Karpas-422 (cell line): ENCODE measurements around the gene TRAM2. TPM values are rescaled to one million over a fixed set of nuclear protein-coding genes. Genes with fewer than 3 reads are reported as not detected.

Experiments
- DNase-seq: peaks from one replicate; pipeline ENCODE4 v3.0.0-alpha.2; 2015
- H2AFZ ChIP-seq: fragments of 200-600 bp; sonication (generic); 2 replicates; pipeline ENCODE4 v1.6.1; 2014; ENCODE audit warnings: antibody characterized with exemption, low read length, mixed read lengths
- H3K27ac ChIP-seq: fragments of 200-600 bp; sonication (generic); 2 replicates; pipeline ENCODE4 v1.5.1; 2014; ENCODE audit warnings: mild to moderate bottlenecking, low read length, moderate library complexity
- H3K27me3 ChIP-seq: fragments of 200-600 bp; sonication (generic); 2 replicates; pipeline ENCODE4 v1.6.1; 2014; ENCODE audit warnings: low read length, mixed read lengths
- H3K36me3 ChIP-seq: fragments of 200-600 bp; sonication (generic); 2 replicates; pipeline ENCODE4 v1.6.1; 2014; ENCODE audit warnings: low read length, mixed read lengths; ENCODE audit not compliant: insufficient read depth
- H3K4me1 ChIP-seq: fragments of 200-600 bp; sonication (generic); 2 replicates; pipeline ENCODE4 v1.6.1; 2014; ENCODE audit warnings: mild to moderate bottlenecking, low read length, mixed read lengths
- H3K4me2 ChIP-seq: fragments of 200-600 bp; sonication (generic); 2 replicates; pipeline ENCODE4 v1.6.1; 2014; ENCODE audit warnings: low read length, low read depth, mild to moderate bottlenecking; ENCODE audit not compliant: poor library complexity, severe bottlenecking
- H3K4me3 ChIP-seq: fragments of 200-600 bp; sonication (generic); 2 replicates; pipeline ENCODE4 v1.5.1; 2014; ENCODE audit warnings: mild to moderate bottlenecking, antibody characterized with exemption, low read length, mixed read lengths
- H3K79me2 ChIP-seq: fragments of 200-600 bp; sonication (generic); 2 replicates; pipeline ENCODE4 v1.6.1; 2014; ENCODE audit warnings: mild to moderate bottlenecking, low read length, mixed read lengths
- H3K9ac ChIP-seq: fragments of 200-600 bp; sonication (generic); 2 replicates; pipeline ENCODE4 v1.6.0; 2014; ENCODE audit warnings: low read length
- H3K9me2 ChIP-seq: fragments of 200-600 bp; sonication (generic), shearing (Covaris generic); replicated peaks from 2 replicates; pipeline ENCODE4 v1.6.0; 2014; ENCODE audit warnings: mild to moderate bottlenecking, low read length, moderate library complexity; ENCODE audit not compliant: insufficient read depth
- H3K9me3 ChIP-seq: fragments of 300-700, 200-600 bp; sonication (generic); 2 replicates; pipeline ENCODE4 v1.6.1; 2014; ENCODE audit warnings: low read length, mixed read lengths
- H4K20me1 ChIP-seq: fragments of 200-600 bp; sonication (generic); 2 replicates; pipeline ENCODE4 v1.6.1; 2014; ENCODE audit warnings: mild to moderate bottlenecking, antibody characterized with exemption, low read length, low read depth; ENCODE audit not compliant: insufficient read depth
- total RNA-seq: library from RNA; depleted of rRNA; stranded (reverse); fragments of >200 nt; shearing (Covaris generic); gene quantifications from 2 replicates; pipeline ENCODE4 v1.2.3, GENCODE V29; 2014; ENCODE audit warnings: low replicate concordance

Gene TRAM2
- total RNA-seq, 1 experiment from 2014 or later, result 24.1 TPM

DNA sequence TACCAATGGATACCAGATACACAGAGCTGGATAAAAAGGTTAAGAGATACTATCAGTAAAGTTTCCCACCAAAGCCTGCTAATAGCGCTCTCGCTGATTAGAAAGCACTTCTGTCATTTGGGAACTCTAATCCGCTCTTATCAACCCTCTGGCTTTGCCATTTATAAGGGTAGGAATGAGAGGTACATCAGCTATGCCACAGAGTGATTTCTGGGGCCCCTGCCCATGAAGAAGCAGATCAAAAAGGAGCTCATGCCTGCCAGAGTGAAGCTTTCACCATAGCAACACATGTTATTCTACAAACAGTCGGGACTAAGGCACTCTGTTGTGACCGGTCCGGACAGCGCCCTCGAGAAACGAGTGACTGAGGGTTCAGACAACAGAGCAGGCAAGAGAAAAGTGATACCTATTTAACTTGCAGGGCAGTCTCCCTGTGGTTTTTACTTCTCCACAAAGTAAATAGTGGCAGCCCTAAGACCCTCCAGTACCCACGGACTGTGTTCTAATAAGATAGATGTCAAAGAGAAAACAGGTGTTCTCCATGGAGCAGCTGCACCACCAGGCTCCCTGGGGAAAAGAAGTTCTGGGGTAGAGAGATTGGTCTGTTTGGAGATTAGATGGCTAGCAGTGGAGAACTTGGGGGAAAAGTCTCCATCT, 5.6 kb downstream of the TRAM2 start:
- Histone ChIP-seq H3K9me2 (no peaks in the 10 kb centered on the region), H4K20me1 (peaks cover 82% of the 10 kb centered on the region), H3K4me1 (peaks cover 88% of the 10 kb centered on the region), H3K4me3 (no peak overlapping the region), H3K79me2 (peaks cover 100% of the 10 kb centered on the region), H2AFZ (no peak overlapping the region), H3K9me3 (no peaks in the 10 kb centered on the region), H3K27me3 (no peaks in the 10 kb centered on the region), H3K27ac (0 out of 2 replicates have a peak overlapping the region, but pooled peaks have one; percentile 22), H3K36me3 (no peaks in the 10 kb centered on the region), H3K9ac (no peak overlapping the region), H3K4me2 (peak overlapping the region; percentile 10)
- DNase-seq, result no peak

DNA sequence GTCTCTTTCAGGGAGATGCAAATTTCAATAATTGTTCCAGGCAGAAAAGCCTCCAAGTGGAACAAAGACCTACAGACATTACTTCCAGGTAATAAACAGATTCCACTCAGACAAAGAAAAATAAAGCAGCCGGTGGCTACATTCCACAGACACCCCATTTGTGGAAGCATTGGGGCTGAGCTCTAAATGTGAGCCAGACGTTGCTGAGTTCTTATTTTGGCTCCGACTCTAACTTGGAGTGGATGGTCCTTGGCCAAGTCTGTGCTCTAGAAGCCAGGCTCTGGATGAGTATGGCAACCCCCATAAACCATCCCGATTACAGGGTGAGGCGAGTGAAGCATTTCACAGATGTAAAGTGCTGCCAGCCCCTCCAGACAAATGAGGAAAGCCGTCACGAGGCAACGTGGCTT, 6.6 kb downstream of the TRAM2 start:
- Histone ChIP-seq H2AFZ (no peak overlapping the region), H3K4me3 (no peak overlapping the region), H3K4me2 (peak overlapping the region; percentile 23), H4K20me1 (peaks cover 81% of the 10 kb centered on the region), H3K9me3 (no peaks in the 10 kb centered on the region), H3K4me1 (peaks cover 88% of the 10 kb centered on the region), H3K36me3 (no peaks in the 10 kb centered on the region), H3K9me2 (no peaks in the 10 kb centered on the region), H3K9ac (no peak overlapping the region), H3K27me3 (no peaks in the 10 kb centered on the region), H3K79me2 (peaks cover 100% of the 10 kb centered on the region), H3K27ac (peak overlapping the region; percentile 45)
- DNase-seq, result no peak

DNA sequence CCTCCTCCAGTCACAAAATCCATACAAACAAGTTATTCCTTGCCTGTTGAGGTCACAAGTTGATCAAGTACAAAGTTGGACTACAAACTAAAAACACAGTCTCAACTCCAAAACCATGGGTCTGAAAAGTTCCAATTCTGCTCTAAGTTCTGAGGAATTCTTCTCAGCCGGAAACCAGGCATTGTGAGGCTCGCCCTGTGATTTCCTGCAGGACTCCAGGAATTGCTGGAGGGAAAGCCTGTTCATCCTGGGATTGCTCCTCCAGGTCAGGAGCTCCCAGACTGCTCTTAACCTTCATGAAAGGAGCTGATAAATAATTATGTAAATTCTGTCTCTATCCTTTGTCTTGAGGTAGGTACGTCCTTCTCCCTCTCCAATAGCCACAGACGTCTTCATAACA, 8.5 kb downstream of the TRAM2 start:
- Histone ChIP-seq H3K4me1 (peaks cover 73% of the 10 kb centered on the region), H3K27me3 (no peaks in the 10 kb centered on the region), H3K27ac (no peak overlapping the region), H3K9ac (no peak overlapping the region), H3K9me3 (no peaks in the 10 kb centered on the region), H3K79me2 (peaks cover 100% of the 10 kb centered on the region), H3K36me3 (no peaks in the 10 kb centered on the region), H2AFZ (no peak overlapping the region), H3K4me3 (no peak overlapping the region), H4K20me1 (peaks cover 74% of the 10 kb centered on the region), H3K4me2 (no peak overlapping the region), H3K9me2 (no peaks in the 10 kb centered on the region)
- DNase-seq, result no peak

DNA sequence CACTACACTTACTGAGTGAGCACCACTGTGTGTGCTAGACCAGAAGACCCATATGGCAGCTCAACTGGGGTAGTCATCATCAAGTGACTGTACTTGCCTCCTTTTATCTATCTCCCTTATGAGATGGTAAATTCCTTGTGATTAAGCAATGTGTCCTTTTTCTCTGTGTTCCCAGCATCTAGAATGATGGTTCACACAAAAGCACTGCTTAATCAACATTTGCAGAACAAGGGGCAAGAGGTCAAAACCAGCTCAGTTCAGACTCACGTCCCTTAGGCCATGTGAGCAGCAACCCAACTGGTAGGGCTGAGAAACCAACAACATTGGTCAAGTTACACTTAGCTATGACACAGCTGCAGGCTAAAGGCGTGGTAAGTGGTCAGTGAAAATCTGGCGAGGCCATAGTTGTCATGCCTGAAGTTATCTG, 10.0 kb downstream of the TRAM2 start:
- no peaks in the 10 kb centered on the region for H3K36me3 ChIP-seq
- peaks cover 100% of the 10 kb centered on the region for H3K79me2 ChIP-seq
- no peak overlapping the region for H3K4me3 ChIP-seq
- no peak overlapping the region; the same call in 1 of the 2 replicates for H3K9ac ChIP-seq
- peak overlapping the region; percentile 13 for H3K4me2 ChIP-seq
- no peak for DNase-seq
- no peaks in the 10 kb centered on the region for H3K9me2 ChIP-seq
- peak overlapping the region; percentile 46; the same call in 1 of the 2 replicates for H3K27ac ChIP-seq
- peaks cover 73% of the 10 kb centered on the region for H4K20me1 ChIP-seq
- peaks cover 61% of the 10 kb centered on the region for H3K4me1 ChIP-seq
- no peaks in the 10 kb centered on the region for H3K27me3 ChIP-seq
- H3K9me3 ChIP-seq, result no peaks in the 10 kb centered on the region
- no peak overlapping the region for H2AFZ ChIP-seq

DNA sequence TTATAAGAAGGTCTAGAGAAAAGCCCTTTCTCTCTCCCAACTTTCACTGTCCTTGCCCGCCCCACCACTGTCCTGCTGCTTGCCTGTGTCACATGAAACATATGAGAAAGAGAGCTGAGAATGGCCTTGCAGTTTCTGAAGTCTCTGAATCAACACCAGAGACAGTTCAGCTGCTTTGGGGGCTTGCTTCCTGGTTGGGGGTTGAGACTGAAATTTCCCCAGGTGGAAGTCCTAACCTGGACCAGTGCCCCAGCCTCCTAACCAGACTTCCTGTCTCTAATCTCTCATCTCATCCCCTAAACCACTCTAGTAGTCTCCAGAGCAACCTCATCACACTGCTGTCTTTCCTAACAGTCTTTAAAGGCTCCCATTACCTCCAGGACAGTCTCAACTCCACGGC, 10.7 kb downstream of the TRAM2 start:
- Histone ChIP-seq H3K36me3 (no peaks in the 10 kb centered on the region), H3K9me2 (no peaks in the 10 kb centered on the region), H3K4me1 (peaks cover 54% of the 10 kb centered on the region), H3K27me3 (no peaks in the 10 kb centered on the region), H3K9me3 (no peaks in the 10 kb centered on the region), H3K27ac (peak overlapping the region; percentile 46; the same call in 1 of the 2 replicates), H3K9ac (peak overlapping the region; percentile 24; the same call in 1 of the 2 replicates), H2AFZ (no peak overlapping the region), H3K79me2 (peaks cover 97% of the 10 kb centered on the region), H4K20me1 (peaks cover 67% of the 10 kb centered on the region), H3K4me2 (peak overlapping the region; percentile 13), H3K4me3 (no peak overlapping the region)
- DNase-seq, result no peak

DNA sequence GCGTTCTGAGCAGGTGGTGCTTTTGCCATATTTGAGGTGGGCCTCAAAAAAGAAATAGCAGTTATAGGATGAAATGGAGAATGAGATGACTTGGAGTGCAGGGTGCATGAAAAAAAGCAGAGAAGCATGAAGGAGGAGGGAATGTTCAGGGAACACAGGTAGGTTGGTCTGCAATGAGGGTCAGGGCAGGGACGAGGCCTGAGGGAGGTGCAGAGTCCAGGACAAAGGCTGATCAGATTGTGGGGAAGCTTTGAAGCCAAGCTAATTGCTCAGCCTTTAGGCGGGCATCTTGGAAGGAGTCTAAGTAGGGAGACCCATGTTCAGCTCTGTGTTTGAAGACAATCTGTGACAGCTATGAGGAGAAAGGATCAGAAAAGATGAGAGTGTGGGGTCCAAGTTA, 12.0 kb downstream of the TRAM2 start:
- Histone ChIP-seq H4K20me1 (peaks cover 59% of the 10 kb centered on the region), H2AFZ (no peak overlapping the region), H3K4me2 (no peak overlapping the region), H3K4me3 (no peak overlapping the region), H3K9ac (no peak overlapping the region), H3K4me1 (peaks cover 41% of the 10 kb centered on the region), H3K9me3 (no peaks in the 10 kb centered on the region), H3K9me2 (no peaks in the 10 kb centered on the region), H3K36me3 (no peaks in the 10 kb centered on the region), H3K27me3 (no peaks in the 10 kb centered on the region), H3K27ac (no peak overlapping the region), H3K79me2 (peaks cover 97% of the 10 kb centered on the region)
- DNase-seq, result no peak

DNA sequence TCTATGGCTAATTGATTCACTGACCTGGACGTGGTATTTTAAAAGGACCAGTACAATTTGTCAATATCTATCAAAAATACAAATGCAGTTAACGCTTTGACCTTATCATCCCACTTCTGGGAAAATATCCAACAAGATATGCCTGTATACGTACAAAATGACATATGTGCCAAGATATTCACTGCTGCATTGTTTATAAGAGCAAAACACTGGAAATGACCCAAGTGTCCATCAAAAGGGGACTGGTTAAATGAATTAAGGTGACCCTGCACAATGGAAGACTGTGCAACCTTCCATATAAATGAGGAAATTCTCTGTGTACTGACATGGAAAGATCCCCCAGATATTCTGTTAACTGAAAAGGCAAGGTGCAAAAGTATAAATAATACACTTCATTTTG, 13.9 kb downstream of the TRAM2 start:
- DNase-seq, result no peak
- H3K9me3 ChIP-seq, result no peaks in the 10 kb centered on the region
- no peak overlapping the region for H3K27ac ChIP-seq
- no peak overlapping the region for H3K4me2 ChIP-seq
- H3K9ac ChIP-seq, result no peak overlapping the region
- H3K9me2 ChIP-seq, result no peaks in the 10 kb centered on the region
- H3K4me1 ChIP-seq, result peaks cover 47% of the 10 kb centered on the region
- no peaks in the 10 kb centered on the region for H3K27me3 ChIP-seq
- H4K20me1 ChIP-seq, result peaks cover 53% of the 10 kb centered on the region
- H3K36me3 ChIP-seq, result no peaks in the 10 kb centered on the region
- H3K4me3 ChIP-seq, result no peak overlapping the region
- peaks cover 96% of the 10 kb centered on the region for H3K79me2 ChIP-seq
- H2AFZ ChIP-seq, result no peak overlapping the region

DNA sequence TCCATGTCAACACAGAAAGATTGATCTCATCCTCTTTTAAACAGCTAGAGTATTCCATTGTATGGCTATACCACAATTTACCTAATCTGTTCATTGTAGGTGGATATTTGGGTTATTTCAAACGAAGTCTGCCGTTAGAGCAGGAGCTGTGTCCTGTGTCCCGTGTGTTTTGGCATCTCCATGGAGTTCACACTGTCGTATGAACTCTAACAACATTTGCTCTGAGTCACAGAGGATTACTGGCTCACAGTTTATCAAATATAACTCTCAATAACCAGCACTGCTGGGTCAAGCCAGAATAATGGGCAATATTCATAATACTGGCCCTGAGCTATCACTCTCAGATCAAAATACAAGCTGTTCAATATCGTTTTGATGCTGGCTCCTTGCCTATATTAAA, 16.4 kb downstream of the TRAM2 start:
- H3K4me1 ChIP-seq, result peaks cover 37% of the 10 kb centered on the region
- H2AFZ ChIP-seq, result no peak overlapping the region
- H4K20me1 ChIP-seq, result peaks cover 31% of the 10 kb centered on the region
- H3K4me2 ChIP-seq, result no peak overlapping the region
- no peak overlapping the region for H3K9ac ChIP-seq
- H3K27ac ChIP-seq, result no peak overlapping the region
- no peak overlapping the region for H3K4me3 ChIP-seq
- no peaks in the 10 kb centered on the region for H3K36me3 ChIP-seq
- no peaks in the 10 kb centered on the region for H3K9me2 ChIP-seq
- peaks cover 92% of the 10 kb centered on the region for H3K79me2 ChIP-seq
- H3K27me3 ChIP-seq, result no peaks in the 10 kb centered on the region
- DNase-seq, result no peak
- no peaks in the 10 kb centered on the region for H3K9me3 ChIP-seq
